OCI-LY7 (cell line): ENCODE results near the gene ADAMTS13.

Experiments
- CTCF ChIP-seq: fragments of 200-600 bp; sonication (generic); conservative IDR thresholded peaks from 2 replicates; pipeline ENCODE4 v1.5.1; 2014; ENCODE audit warnings: mild to moderate bottlenecking, antibody characterized with exemption, low read length, moderate library complexity, mixed read lengths
- EZH2phosphoT487 ChIP-seq: fragments of 200-600 bp; sonication (generic); IDR thresholded peaks from 2 replicates; pipeline ENCODE4 v1.6.1; 2018; ENCODE audit warnings: low read depth, borderline replicate concordance, mild to moderate bottlenecking, mixed run types, antibody characterized with exemption, low read length, moderate library complexity, mixed read lengths

- TF ChIP-seq CTCF (no peak), EZH2phosphoT487 (no peak)
Observed at GRCh38 chr9:133429214-133429613, 7.0 kb downstream of the ADAMTS13 start.
